HG03196 (cell line): Measurements from ENCODE around the gene CATSPERD.
"Not testable (repeated sequence)": the region's sequence is repeated elsewhere in the genome, so short reads cannot be mapped to it uniquely, and the experiment has no call there.

Experiments
- ATAC-seq: cut with Tn5 transposase; IDR thresholded peaks from one replicate; pipeline ENCODE4 v1.9.1; 2021; ENCODE audit not compliant: unreplicated experiment

CATSPERD gene

GRCh38 chr19:5686326-5686646 lies 34.2 kb upstream of the CATSPERD start:
- ATAC-seq = no peak

- peak; percentile 37 for ATAC-seq
Measured at GRCh38 chr19:5686647-5687359, 33.6 kb upstream of the CATSPERD start.

GRCh38 chr19:5687360-5688198 lies 32.9 kb upstream of the CATSPERD start:
- ATAC-seq = no peak

GRCh38 chr19:5688262-5688881 lies 32.1 kb upstream of the CATSPERD start:
- not testable (repeated sequence) for ATAC-seq

- peak; percentile 48 for ATAC-seq
Measured at GRCh38 chr19:5690125-5690954, 30.1 kb upstream of the CATSPERD start, which contains the start of gene RPL36. Gene RPL36, plus strand, starts transcription at chr19:5690295. Its CDS starts 213 bp downstream, at chr19:5690508.

- no peak for ATAC-seq
Measured at GRCh38 chr19:5690955-5691821, 29.2 kb upstream of the CATSPERD start.

GRCh38 chr19:5691822-5692722 lies 28.4 kb upstream of the CATSPERD start:
- ATAC-seq = no peak

- no peak for ATAC-seq
Measured at GRCh38 chr19:5692723-5693194, 27.7 kb upstream of the CATSPERD start.

- no peak for ATAC-seq
Measured at GRCh38 chr19:5693195-5694166, 27.0 kb upstream of the CATSPERD start.

GRCh38 chr19:5694167-5694955 lies 26.1 kb upstream of the CATSPERD start:
- no peak for ATAC-seq

GRCh38 chr19:5694956-5695648 lies 25.3 kb upstream of the CATSPERD start:
- no peak for ATAC-seq

- ATAC-seq = no peak
Measured at GRCh38 chr19:5695649-5696195, 24.7 kb upstream of the CATSPERD start.

- no peak for ATAC-seq
Measured at GRCh38 chr19:5696196-5697021, 24.0 kb upstream of the CATSPERD start.

- no peak for ATAC-seq
Measured at GRCh38 chr19:5697022-5697889, 23.2 kb upstream of the CATSPERD start.
